IMR-90 (cell line): Measurements from ENCODE around the gene CADM2.

Source experiments
- BHLHE40 ChIP-seq: fragments of 150-350 bp; IDR thresholded peaks from 2 replicates; pipeline ENCODE4 v1.6.1; 2016; ENCODE audit warnings: mild to moderate bottlenecking, low read depth, low read length
- CEBPB ChIP-seq: IDR thresholded peaks from 2 replicates; pipeline ENCODE4 v1.6.1; 2012; ENCODE audit warnings: low read depth, low read length, improper control_type of control experiment
- CHD1 ChIP-seq: IDR thresholded peaks from 2 replicates; pipeline ENCODE4 v1.6.1; 2012; ENCODE audit warnings: low read depth, low read length, improper control_type of control experiment
- CTCF ChIP-seq: conservative IDR thresholded peaks from 2 replicates; pipeline ENCODE4 v1.5.1; 2012; ENCODE audit warnings: mild to moderate bottlenecking, low read depth, low read length, improper control_type of control experiment
- FOS ChIP-seq: fragments of 150-350 bp; IDR thresholded peaks from 2 replicates; pipeline ENCODE4 v1.6.1; 2016; ENCODE audit warnings: low read depth, low read length
- MAFK ChIP-seq: IDR thresholded peaks from 2 replicates; pipeline ENCODE4 v1.6.1; 2012; ENCODE audit warnings: low read depth, low read length, improper control_type of control experiment
- MXI1 ChIP-seq: IDR thresholded peaks from 2 replicates; pipeline ENCODE4 v1.6.1; 2012; ENCODE audit warnings: low read depth, mild to moderate bottlenecking, low read length, moderate library complexity, borderline replicate concordance
- POLR2A ChIP-seq: IDR thresholded peaks from 2 replicates; pipeline ENCODE4 v1.6.1; 2012; ENCODE audit warnings: mild to moderate bottlenecking, low read depth, low read length
- RAD21 ChIP-seq: IDR thresholded peaks from 2 replicates; pipeline ENCODE4 v1.6.1; 2012; ENCODE audit warnings: low read length, improper control_type of control experiment
- RCOR1 ChIP-seq: IDR thresholded peaks from 2 replicates; pipeline ENCODE4 v1.6.1; 2012; ENCODE audit warnings: mild to moderate bottlenecking, low read length, improper control_type of control experiment; ENCODE audit not compliant: insufficient replicate concordance
- RFX5 ChIP-seq: IDR thresholded peaks from 2 replicates; pipeline ENCODE4 v1.8.0; 2012; ENCODE audit warnings: low read depth, mild to moderate bottlenecking, low read length, moderate library complexity
- SMC3 ChIP-seq: fragments of 150-350 bp; IDR thresholded peaks from 2 replicates; pipeline ENCODE4 v1.6.1; 2016; ENCODE audit warnings: low read depth, mild to moderate bottlenecking, antibody characterized with exemption, low read length, moderate library complexity
- USF2 ChIP-seq: fragments of 150-350 bp; IDR thresholded peaks from 2 replicates; pipeline ENCODE4 v1.6.1; 2017; ENCODE audit warnings: mild to moderate bottlenecking, antibody characterized with exemption, low read length, low read depth

GRCh38 chr3:85148036-85148435 is 189.2 kb downstream of the CADM2 start:
- TF ChIP-seq POLR2A (no peak), USF2 (no peak), MAFK (no peak), CTCF (no peak), RCOR1 (no peak), CEBPB (no peak), RFX5 (no peak), RAD21 (no peak), MXI1 (no peak), FOS (no peak), BHLHE40 (no peak), SMC3 (no peak), CHD1 (no peak)
